EL (cell line): ENCODE results near the gene KRTAP27-1.

Experiments used
- DNase-seq: peaks from one replicate; pipeline ENCODE4 v3.0.0-alpha.2; 2016

Gene KRTAP27-1, protein sequence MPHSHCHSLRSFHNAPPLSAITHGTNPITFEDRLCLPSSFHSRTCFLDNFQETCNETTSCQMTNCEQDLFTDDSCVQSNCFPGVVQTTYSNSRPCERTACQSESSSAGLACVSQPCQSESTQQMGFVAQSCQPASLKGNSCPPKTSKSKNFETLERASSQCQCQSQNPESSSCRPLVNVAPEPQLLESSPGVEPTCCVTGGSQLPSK

GRCh38 chr21:30337276-30337744 lies at the start of gene KRTAP27-1:
TSS of gene KRTAP27-1 (minus strand) at chr21:30337694. CDS start at chr21:30337668, 26 bp downstream.
- DNase-seq, result no peak

DNA sequence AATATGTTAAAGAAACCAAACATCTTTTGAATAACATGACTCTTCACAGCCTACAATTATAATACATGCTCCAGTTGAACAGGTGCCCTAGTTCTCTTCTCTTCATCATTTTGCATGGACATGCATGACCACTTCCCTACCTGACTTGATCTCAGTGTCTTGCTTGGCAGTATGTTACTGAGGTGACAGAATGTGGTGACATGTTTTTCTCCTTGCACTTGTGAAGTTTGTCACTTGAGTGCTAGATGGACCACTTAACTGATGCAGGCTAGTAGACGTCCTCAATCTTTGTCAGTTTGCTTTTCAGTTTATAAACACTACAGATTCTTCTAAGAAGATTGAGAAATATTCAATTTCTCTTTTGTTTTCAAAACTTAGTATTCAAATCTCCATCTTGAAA lies 44.7 kb upstream of the KRTAP27-1 start:
- no peak for DNase-seq

- DNase-seq, result no peak
Observed at GRCh38 chr21:30372139-30372770, 34.8 kb upstream of the KRTAP27-1 start, which contains the start of gene KRTAP13-2. TSS of gene KRTAP13-2 (minus strand) at chr21:30372271. CDS start at chr21:30372213, 58 bp downstream.

- no peak for DNase-seq
Observed at GRCh38 chr21:30355906-30356305, 18.4 kb upstream of the KRTAP27-1 start.

DNA sequence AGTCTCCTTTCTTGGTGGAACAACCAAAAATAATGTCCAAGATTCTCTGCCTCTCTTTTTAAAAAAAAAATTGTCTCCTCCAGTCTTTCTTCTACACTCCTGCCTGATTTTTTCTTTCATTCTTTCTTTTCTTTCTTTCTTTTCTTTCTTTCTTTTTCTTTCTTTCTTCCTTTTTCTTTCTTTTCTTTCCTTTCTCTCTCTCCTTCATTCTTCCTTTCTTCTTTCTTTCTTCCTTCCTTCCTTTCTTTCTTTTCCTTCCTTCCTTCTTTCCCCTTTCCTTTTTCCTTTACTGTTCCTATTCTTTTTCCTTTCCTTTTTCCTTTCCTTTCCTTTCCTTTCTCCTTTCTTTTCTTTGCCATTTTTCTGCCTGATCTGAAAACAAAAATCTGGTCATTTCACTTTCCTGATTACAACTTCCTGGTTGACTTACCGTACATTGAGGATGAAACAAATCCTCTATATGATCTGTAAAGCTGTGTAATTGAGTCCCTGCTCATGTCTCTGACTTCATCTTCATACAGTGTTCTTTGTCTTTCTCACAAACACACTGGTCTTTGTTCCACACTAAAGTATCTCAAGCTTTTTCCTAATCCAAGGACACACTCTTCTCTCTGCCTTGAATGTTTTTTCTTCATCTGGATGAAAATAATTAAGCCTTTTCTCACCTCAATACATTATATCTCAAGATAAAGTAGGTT lies 17.0 kb upstream of the KRTAP27-1 start:
- DNase-seq, result no peak

- DNase-seq, result no peak
Observed at GRCh38 chr21:30351534-30351933, 14.0 kb upstream of the KRTAP27-1 start.

DNA sequence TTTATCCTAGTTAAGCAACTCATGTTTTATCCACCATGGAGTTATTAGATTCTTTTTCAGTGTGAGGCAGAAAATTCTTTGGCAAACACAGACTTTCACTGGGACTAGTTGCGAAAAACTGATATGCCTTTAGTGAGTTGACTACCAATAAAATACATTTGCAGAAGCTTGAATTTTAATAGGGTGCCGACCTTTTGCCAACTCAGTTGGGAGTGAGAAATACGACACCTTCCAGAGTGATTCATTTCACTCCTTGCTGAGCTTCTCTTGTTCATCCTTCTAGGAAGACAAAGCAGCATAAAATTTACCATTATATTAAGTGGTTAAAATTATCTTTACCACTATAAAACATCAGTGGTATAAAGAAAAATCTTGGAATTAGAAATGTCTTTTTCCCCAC lies 12.1 kb upstream of the KRTAP27-1 start:
- no peak for DNase-seq

DNA sequence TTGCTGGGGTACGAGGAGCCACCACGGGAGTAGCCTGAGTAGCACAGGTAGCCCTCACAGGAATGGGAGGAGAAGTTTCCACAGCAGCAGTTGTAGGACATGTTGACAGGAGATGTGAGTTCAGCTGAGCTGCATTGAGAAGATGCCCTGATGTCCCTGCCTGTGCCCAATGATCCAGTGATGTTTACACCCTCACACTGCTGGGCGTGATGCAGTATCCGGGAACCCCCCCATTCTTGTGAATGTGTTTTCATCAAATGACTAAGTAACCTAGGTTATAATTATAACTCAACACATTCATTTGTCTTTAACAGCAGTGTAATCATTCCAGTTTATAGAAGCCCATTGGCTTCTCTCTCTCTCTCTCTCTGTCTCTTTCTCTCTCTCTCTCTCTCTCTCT lies 11.0 kb upstream of the KRTAP27-1 start, which contains the start of gene KRTAP23-1:
Gene KRTAP23-1 (minus strand): TSS at position 101 of the 400 bp plus-strand sequence. CDS start 0 bp downstream, at position 101.
- no peak for DNase-seq

DNA sequence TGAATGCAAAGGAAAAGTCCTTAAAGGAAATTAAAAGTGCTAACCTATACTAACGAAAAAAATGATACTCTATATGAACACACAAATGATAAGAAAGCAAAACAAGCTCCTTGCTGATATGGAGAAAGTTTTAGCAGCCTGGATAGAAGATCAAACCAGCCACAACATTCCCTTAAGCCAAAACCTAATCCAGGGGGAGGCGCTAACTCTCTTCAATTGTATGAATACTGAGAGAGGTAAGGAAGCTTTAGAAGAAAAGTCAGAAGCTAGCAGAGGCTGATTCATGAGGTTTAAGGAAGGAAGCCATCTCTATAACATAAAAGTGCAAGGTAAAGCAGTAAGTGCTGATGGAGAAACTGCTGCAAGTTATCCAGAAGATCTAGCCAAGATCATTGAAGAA lies 7.5 kb upstream of the KRTAP27-1 start:
- DNase-seq, result no peak

DNA sequence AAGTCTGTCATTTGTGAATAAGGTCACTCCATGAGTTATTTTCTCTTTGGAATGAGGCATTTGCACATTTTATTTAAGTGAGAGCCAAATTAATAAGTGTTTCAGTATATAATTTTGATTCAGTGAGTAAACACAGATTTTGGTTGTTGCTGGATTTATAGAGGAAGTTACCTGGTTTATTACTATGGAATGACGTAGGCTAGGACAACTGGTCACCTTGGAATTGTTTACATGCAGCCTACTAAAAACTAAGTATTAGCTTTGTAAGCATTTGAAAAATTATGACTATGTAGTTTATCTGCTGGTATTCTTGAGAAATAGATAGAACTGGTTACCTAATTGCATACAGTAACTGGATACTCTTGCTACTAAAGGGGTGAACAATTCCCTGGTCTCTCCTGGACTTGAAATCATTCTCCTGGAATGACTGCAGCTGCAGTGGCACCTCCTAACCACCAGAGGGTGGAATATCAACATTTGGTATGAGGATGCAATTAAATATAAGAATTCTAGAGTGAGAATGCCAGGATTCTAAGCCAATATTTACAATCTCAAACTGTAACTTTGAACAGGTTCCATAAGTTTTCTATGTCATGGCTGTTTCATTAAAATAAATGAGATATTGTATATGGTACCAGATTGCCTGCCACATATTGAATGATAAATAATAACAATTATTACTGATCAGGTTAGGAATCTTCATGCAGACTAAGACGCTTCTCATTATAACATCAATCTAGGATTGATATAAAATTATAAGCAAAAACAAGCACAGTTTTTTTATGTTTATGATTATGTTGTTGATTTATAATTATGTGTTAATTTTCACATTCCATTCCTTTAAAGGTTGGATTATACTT lies 3.5 kb upstream of the KRTAP27-1 start:
- no peak for DNase-seq

- no peak for DNase-seq
Observed at GRCh38 chr21:30338717-30339116, 1.2 kb upstream of the KRTAP27-1 start.

DNA sequence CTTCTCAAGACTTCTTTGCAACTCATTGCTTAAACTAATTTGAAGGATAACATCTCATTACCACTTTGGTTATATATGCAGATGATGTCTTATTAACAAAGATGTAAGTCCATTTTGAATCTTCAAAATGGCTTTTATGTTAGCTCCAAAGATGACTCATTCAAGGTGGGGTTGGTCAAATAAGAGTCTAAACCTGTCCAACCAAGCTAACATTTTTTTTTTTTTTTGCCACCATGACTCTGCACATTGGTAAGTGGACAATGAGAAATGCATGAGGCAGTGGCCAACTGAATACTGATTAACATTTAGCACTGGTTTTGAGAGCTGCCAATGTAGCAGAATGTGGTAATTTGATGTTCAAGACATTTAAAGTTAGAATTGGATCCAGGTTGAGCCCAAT lies 278 bp upstream of the KRTAP27-1 start:
- DNase-seq, result no peak

GRCh38 chr21:30336596-30336995 lies 898 bp downstream of the KRTAP27-1 start:
- no peak for DNase-seq

- no peak for DNase-seq
Observed at GRCh38 chr21:30333736-30334135, 3.8 kb downstream of the KRTAP27-1 start.

DNA sequence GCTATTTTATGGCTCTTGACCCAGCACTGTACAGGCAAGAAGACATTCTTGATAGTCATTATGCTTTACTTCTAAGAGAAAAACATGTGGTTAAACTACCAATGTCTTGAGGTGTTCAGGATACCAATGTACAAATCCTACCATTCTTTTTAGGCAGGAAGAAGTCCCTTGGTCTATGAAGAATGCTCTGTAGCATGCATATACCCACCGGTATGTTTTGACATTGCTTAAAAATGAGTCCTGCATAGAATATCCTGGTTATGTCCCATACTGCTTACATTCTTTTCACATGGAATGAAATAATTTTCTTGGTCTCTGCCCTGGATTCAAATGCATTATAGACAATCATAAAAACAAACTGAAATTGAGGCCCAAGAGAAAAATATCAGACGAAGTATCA lies 4.8 kb downstream of the KRTAP27-1 start:
- no peak for DNase-seq

DNA sequence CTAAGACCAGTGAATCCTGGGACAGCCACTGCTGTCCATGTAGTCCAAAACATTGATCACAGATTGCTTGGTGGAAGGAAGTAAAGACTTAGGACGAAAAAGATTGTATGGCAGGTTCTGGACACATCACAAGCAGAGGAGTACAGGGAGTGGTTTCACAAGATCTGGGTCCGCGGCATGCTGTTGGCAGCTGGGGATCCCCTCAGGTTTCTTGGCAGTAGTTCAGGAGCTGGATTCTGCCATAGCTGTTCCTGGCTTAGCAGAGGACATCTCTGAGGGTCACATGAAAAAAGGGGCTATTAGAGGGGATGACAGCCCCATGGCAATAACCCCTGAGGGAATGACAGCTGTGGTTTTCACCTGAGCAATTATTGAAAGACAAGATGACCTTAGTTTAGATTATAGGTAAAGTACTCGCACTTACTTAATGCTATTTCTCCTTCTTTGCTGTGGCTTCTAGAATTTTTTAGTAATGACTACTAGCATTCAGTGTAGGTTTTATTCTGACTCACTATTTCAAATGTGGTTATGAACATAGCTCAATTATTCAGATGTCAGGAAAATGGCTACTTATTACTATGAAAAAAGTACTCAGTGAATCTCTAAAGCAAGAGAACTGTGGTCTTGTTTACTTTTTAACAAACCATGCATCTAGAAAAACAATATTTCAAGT lies 8.2 kb downstream of the KRTAP27-1 start:
- DNase-seq, result no peak

DNA sequence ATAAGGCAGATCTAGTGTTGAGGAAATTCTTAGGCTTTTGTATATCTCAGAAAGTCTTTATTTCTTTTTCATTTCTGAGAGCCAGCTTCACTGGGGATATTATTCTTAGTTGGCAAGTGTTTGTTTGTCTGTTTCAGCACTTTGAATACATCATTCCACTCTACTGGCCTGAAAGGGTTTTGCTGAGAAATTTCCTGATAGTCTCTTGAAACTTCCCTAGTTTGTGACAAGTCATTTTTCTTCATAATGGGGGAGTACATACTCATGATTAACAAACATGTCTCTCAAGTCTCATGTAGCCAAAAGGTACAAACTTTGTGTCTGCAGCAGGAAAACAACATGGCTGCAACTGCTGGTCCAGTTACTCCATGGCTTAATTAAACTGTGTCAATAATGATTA lies 11.1 kb downstream of the KRTAP27-1 start:
- DNase-seq, result no peak

- DNase-seq, result no peak
Observed at GRCh38 chr21:30320215-30320614, 17.3 kb downstream of the KRTAP27-1 start, which contains the start of gene KRTAP26-1. TSS of gene KRTAP26-1 (minus strand) at chr21:30320315. CDS start at chr21:30320035, 280 bp downstream.

GRCh38 chr21:30315701-30316100 lies 21.8 kb downstream of the KRTAP27-1 start:
- no peak for DNase-seq

- no peak for DNase-seq
Observed at GRCh38 chr21:30306884-30307283, 30.6 kb downstream of the KRTAP27-1 start.

- no peak for DNase-seq
Observed at GRCh38 chr21:30305136-30305535, 32.4 kb downstream of the KRTAP27-1 start.

DNA sequence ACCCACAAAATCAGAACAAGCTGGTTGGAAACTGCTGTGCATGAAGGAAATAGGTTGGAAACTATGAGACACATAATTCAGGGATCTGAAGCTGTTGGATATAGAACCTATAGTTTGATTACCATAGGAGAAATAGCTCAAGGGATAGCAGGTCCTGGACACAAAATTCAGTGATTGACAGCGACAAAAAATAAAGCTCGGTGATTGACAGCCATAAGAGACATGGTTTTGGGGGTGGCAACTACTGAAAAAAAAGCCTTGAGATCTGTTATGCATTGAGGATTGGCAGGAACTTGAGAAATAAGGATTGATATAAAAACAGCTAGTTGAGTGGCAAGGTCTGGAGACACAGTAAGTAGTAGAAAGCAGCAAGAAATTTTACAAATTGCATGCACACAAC lies 48.3 kb downstream of the KRTAP27-1 start, which contains the start of gene KRTAP25-1:
Gene KRTAP25-1 (minus strand): TSS at position 300 of the 400 bp plus-strand sequence. CDS start 24 bp downstream, at position 276.
- no peak for DNase-seq
